GM18870 (cell line): ENCODE results near the gene TANC2.
"Not testable (repeated sequence)": the region's sequence is repeated elsewhere in the genome, so short reads cannot be mapped to it uniquely, and the experiment has no call there.

ENCODE experiments used
- ATAC-seq: cut with Tn5 transposase; IDR thresholded peaks from one replicate; pipeline ENCODE4 v1.9.1; 2021; ENCODE audit warnings: moderate library complexity; ENCODE audit not compliant: unreplicated experiment

Gene TANC2

GRCh38 chr17:62963296-62963695 is 2.7 kb upstream of the TANC2 start:
- no peak for ATAC-seq

GRCh38 chr17:62964506-62964905 is 1.5 kb upstream of the TANC2 start:
- ATAC-seq: no peak

GRCh38 chr17:62965174-62965685 is 805 bp upstream of the TANC2 start:
- ATAC-seq: no peak

GRCh38 chr17:62966426-62967204 is 580 bp downstream of the TANC2 start:
- ATAC-seq: no peak

GRCh38 chr17:62967205-62967529 is 1.1 kb downstream of the TANC2 start:
- no peak for ATAC-seq

GRCh38 chr17:62968445-62968923 is 2.4 kb downstream of the TANC2 start:
- ATAC-seq: peak; percentile 67

GRCh38 chr17:62970610-62971009 is 4.6 kb downstream of the TANC2 start:
- ATAC-seq: no peak

- no peak for ATAC-seq
Measured at GRCh38 chr17:62971853-62972252, 5.8 kb downstream of the TANC2 start.

- ATAC-seq: no peak
Measured at GRCh38 chr17:62974788-62975187, 8.8 kb downstream of the TANC2 start.

GRCh38 chr17:62975206-62975605 is 9.2 kb downstream of the TANC2 start:
- ATAC-seq: no peak

- ATAC-seq: not testable (repeated sequence)
Measured at GRCh38 chr17:62976643-62977231, 10.7 kb downstream of the TANC2 start.

GRCh38 chr17:62980842-62981241 is 14.8 kb downstream of the TANC2 start:
- ATAC-seq: no peak

- no peak for ATAC-seq
Measured at GRCh38 chr17:62981933-62982332, 15.9 kb downstream of the TANC2 start.

- no peak for ATAC-seq
Measured at GRCh38 chr17:62984801-62985200, 18.8 kb downstream of the TANC2 start.

GRCh38 chr17:62986549-62986948 is 20.5 kb downstream of the TANC2 start:
- no peak for ATAC-seq

GRCh38 chr17:62987136-62987535 is 21.1 kb downstream of the TANC2 start:
- no peak for ATAC-seq

GRCh38 chr17:62989501-62989900 is 23.5 kb downstream of the TANC2 start:
- no peak for ATAC-seq

GRCh38 chr17:62994931-62995330 is 28.9 kb downstream of the TANC2 start:
- no peak for ATAC-seq

GRCh38 chr17:62995377-62995885 is 29.4 kb downstream of the TANC2 start:
- ATAC-seq: no peak

- ATAC-seq: no peak
Measured at GRCh38 chr17:62996221-62996620, 30.2 kb downstream of the TANC2 start.

GRCh38 chr17:62998166-62998565 is 32.1 kb downstream of the TANC2 start:
- ATAC-seq: no peak
